Measurements from ENCODE around the gene MCC.

- TF ChIP-seq CTCF (conservative IDR thresholded peaks at IDR 0.05): no peak
- no peak for TF ChIP-seq ZFX (IDR thresholded peaks at IDR 0.05)
Observed at GRCh38 chr5:113293975-113294310, 194.3 kb downstream of the MCC start.
